Epithelial cell of esophagus (primary cell): ENCODE data around the gene MLYCD.

Experiments used
- DNase-seq: peaks from one replicate; pipeline ENCODE4 v3.0.0; 2010; ENCODE audit warnings: low read depth
- H3K4me3 ChIP-seq: 2 replicates; pipeline ENCODE4 v1.5.1; 2011; ENCODE audit warnings: mild to moderate bottlenecking, low read length, control low read depth
- TF ChIP-seq, protein P1 (sequence below): IDR thresholded peaks from 2 replicates; pipeline ENCODE4 v1.5.1; 2011; ENCODE audit warnings: low read depth, mild to moderate bottlenecking, low read length, control low read depth, inconsistent platforms; ENCODE audit not compliant: insufficient read depth; ENCODE audit errors: missing control alignments

MLYCD gene

GRCh38 chr16:83895942-83896341 is 3.0 kb upstream of the MLYCD start:
- TF ChIP-seq, protein P1, sequence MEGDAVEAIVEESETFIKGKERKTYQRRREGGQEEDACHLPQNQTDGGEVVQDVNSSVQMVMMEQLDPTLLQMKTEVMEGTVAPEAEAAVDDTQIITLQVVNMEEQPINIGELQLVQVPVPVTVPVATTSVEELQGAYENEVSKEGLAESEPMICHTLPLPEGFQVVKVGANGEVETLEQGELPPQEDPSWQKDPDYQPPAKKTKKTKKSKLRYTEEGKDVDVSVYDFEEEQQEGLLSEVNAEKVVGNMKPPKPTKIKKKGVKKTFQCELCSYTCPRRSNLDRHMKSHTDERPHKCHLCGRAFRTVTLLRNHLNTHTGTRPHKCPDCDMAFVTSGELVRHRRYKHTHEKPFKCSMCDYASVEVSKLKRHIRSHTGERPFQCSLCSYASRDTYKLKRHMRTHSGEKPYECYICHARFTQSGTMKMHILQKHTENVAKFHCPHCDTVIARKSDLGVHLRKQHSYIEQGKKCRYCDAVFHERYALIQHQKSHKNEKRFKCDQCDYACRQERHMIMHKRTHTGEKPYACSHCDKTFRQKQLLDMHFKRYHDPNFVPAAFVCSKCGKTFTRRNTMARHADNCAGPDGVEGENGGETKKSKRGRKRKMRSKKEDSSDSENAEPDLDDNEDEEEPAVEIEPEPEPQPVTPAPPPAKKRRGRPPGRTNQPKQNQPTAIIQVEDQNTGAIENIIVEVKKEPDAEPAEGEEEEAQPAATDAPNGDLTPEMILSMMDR = no peak
- no peak overlapping the region for H3K4me3 ChIP-seq
- no peak for DNase-seq

DNA sequence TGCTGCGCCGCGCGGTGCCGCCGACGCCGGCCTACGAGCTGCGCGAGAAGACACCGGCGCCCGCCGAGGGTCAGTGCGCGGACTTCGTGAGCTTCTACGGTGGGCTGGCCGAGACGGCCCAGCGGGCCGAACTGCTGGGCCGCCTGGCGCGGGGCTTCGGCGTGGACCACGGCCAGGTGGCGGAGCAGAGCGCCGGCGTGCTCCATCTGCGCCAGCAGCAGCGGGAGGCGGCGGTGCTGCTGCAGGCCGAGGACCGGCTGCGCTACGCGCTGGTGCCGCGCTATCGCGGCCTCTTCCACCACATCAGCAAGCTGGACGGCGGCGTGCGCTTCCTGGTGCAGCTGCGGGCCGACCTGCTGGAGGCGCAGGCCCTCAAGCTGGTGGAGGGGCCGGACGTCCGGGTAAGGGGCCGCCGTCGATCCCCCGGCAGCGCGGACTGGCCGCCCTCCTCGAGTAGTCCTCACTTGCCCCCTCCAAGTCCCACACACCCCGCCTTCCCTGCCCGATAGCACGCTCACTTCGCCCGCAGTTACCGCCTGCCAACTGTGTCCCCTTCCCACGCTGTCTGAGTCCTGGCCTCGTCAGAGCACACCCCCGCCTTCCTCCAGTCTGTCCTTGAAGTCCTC is 470 bp downstream of the MLYCD start:
- TF ChIP-seq, protein P1 = no peak
- peak overlapping the region; percentile 58 for H3K4me3 ChIP-seq
- DNase-seq = peak; percentile 63

DNA sequence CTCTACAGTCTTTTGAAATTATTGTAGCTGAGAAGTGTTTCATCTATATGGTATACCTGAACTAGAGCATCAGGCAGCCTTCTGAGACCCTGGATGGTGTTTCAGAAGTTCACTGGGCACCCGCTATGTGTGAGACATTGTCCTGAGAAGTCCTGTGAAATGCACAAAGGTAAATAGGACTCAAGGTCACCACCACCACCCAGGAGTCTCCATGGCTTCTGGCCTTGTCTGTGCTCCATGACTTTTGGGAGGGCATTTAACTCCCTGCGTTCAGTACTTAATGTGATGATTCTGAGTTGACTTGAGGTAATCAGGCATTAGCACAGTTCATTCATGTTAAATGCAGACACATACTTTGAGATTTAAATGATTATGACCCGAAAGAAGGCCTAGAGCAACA is 1.1 kb downstream of the MLYCD start:
- H3K4me3 ChIP-seq = peak overlapping the region; percentile 58
- DNase-seq = no peak
- TF ChIP-seq, protein P1 = no peak

DNA sequence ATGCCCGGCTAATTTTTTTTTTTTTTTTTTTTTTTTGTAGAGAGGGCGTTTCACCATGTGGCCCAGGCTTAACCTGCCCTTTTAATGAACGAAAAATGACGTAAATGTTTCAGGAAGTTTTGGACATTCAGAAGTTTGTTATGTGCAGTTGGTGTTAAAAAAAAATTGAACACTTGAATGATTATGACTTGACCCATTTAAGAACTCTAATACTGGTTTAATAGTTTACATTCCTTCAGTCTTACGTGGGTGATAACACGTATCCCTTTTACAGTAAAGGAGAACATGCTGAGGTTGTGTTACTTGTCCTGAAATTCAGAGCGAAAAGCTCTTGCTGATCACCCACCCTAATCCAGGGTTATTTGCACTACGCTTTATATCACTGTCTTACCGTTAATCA is 1.7 kb downstream of the MLYCD start:
- TF ChIP-seq, protein P1 = no peak
- H3K4me3 ChIP-seq = no peak overlapping the region
- no peak for DNase-seq

- H3K4me3 ChIP-seq = no peak overlapping the region
- peak; percentile 29 for DNase-seq
- TF ChIP-seq, protein P1 = no peak
Observed at GRCh38 chr16:83901101-83901500, 2.2 kb downstream of the MLYCD start.

- no peak overlapping the region for H3K4me3 ChIP-seq
- DNase-seq = no peak
- TF ChIP-seq, protein P1 = no peak
Observed at GRCh38 chr16:83903751-83904150, 4.8 kb downstream of the MLYCD start.

GRCh38 chr16:83906683-83907082 is 7.8 kb downstream of the MLYCD start:
- H3K4me3 ChIP-seq = no peak overlapping the region
- TF ChIP-seq, protein P1 = no peak
- DNase-seq = no peak
